Type B pancreatic cell (in vitro differentiated cells): ENCODE data around the gene GFRA1. TPM values are rescaled to one million over a fixed set of nuclear protein-coding genes. Genes with fewer than 3 reads are reported as not detected.

Experiments used
- DNase-seq: peaks from one replicate; pipeline ENCODE4 v3.0.0; 2021; ENCODE audit warnings: mixed read lengths; ENCODE audit not compliant: unreplicated experiment; ENCODE audit errors: extremely low spot score
- H3K27ac Mint-ChIP-seq: 2 replicates; pipeline ENCODE4 v1.8.0; 2021; ENCODE audit warnings: mild to moderate bottlenecking, mixed read lengths
- H3K27me3 Mint-ChIP-seq: 2 replicates; pipeline ENCODE4 v1.8.0; 2021; ENCODE audit warnings: mixed read lengths
- H3K36me3 Mint-ChIP-seq: 2 replicates; pipeline ENCODE4 v1.8.0; 2021; ENCODE audit warnings: mixed read lengths
- H3K4me1 Mint-ChIP-seq: one replicate; pipeline ENCODE4 v1.8.0; 2021; ENCODE audit warnings: mixed read lengths; ENCODE audit not compliant: unreplicated experiment
- H3K4me3 Mint-ChIP-seq: 2 replicates; pipeline ENCODE4 v1.8.0; 2021; ENCODE audit warnings: mild to moderate bottlenecking, mixed read lengths
- H3K9me3 Mint-ChIP-seq: 2 replicates; pipeline ENCODE4 v1.8.0; 2021; ENCODE audit warnings: mixed read lengths
- CTCF ChIP-seq: fragments of 200-600 bp; sonication (generic); conservative IDR thresholded peaks from 2 replicates; pipeline ENCODE4 v1.5.0; 2021; ENCODE audit warnings: antibody characterized with exemption, mild to moderate bottlenecking
- total RNA-seq: library from RNA; stranded (reverse); gene quantifications from 2 replicates; pipeline ENCODE4 v1.2.1, GENCODE V29; 2021; ENCODE audit warnings: low replicate concordance

GFRA1 gene
- total RNA-seq, 1 donor from 2014 or later: 45.6 TPM

GRCh38 chr10:116139886-116140285, 133.1 kb downstream of the GFRA1 start:
- no peak overlapping the region for H3K4me3 Mint-ChIP-seq
- DNase-seq: no peak
- no peak overlapping the region for H3K27ac Mint-ChIP-seq
- TF ChIP-seq CTCF: no peak
- no peaks in the 10 kb centered on the region for H3K9me3 Mint-ChIP-seq
- H3K27me3 Mint-ChIP-seq: peaks cover 16% of the 10 kb centered on the region
- peaks cover 28% of the 10 kb centered on the region for H3K4me1 Mint-ChIP-seq
- peaks cover 3% of the 10 kb centered on the region for H3K36me3 Mint-ChIP-seq

- H3K27me3 Mint-ChIP-seq: peaks cover 16% of the 10 kb centered on the region
- no peaks in the 10 kb centered on the region for H3K9me3 Mint-ChIP-seq
- H3K36me3 Mint-ChIP-seq: peaks cover 3% of the 10 kb centered on the region
- no peak for DNase-seq
- no peak for TF ChIP-seq CTCF
- peaks cover 34% of the 10 kb centered on the region for H3K4me1 Mint-ChIP-seq
- H3K4me3 Mint-ChIP-seq: no peak overlapping the region
- H3K27ac Mint-ChIP-seq: no peak overlapping the region
These were observed 134.1 kb downstream of the GFRA1 start for GRCh38 chr10:116138897-116139296.

GRCh38 chr10:116136261-116136660, 136.7 kb downstream of the GFRA1 start:
- peaks cover 39% of the 10 kb centered on the region for H3K4me1 Mint-ChIP-seq
- H3K27ac Mint-ChIP-seq: no peak overlapping the region
- no peak for TF ChIP-seq CTCF
- H3K36me3 Mint-ChIP-seq: peaks cover 8% of the 10 kb centered on the region
- H3K4me3 Mint-ChIP-seq: no peak overlapping the region
- H3K27me3 Mint-ChIP-seq: peaks cover 17% of the 10 kb centered on the region
- DNase-seq: no peak
- H3K9me3 Mint-ChIP-seq: no peaks in the 10 kb centered on the region

- H3K27me3 Mint-ChIP-seq: peaks cover 10% of the 10 kb centered on the region
- peaks cover 28% of the 10 kb centered on the region for H3K4me1 Mint-ChIP-seq
- TF ChIP-seq CTCF: no peak
- DNase-seq: no peak
- H3K9me3 Mint-ChIP-seq: no peaks in the 10 kb centered on the region
- peaks cover 8% of the 10 kb centered on the region for H3K36me3 Mint-ChIP-seq
- no peak overlapping the region for H3K27ac Mint-ChIP-seq
- no peak overlapping the region for H3K4me3 Mint-ChIP-seq
These were observed 138.7 kb downstream of the GFRA1 start for GRCh38 chr10:116134322-116134721.

GRCh38 chr10:116133634-116134033, 139.4 kb downstream of the GFRA1 start:
- Mint-ChIP-seq H3K36me3 (peaks cover 8% of the 10 kb centered on the region), H3K9me3 (peaks cover 5% of the 10 kb centered on the region), H3K4me1 (peaks cover 28% of the 10 kb centered on the region), H3K27me3 (peaks cover 7% of the 10 kb centered on the region), H3K4me3 (no peak overlapping the region), H3K27ac (no peak overlapping the region)
- no peak for TF ChIP-seq CTCF
- no peak for DNase-seq
